LNCAP (cell line): ENCODE data around the gene CAMKK2.
A peak's percentile ranks its signal among the peaks of the same experiment; 100 is the strongest.

Experiments used
- CTCF ChIP-seq: fragments of 450-650 bp; IDR thresholded peaks from 2 replicates; pipeline ENCODE4 v1.5.1; 2017; ENCODE audit warnings: mild to moderate bottlenecking

CAMKK2 gene

DNA sequence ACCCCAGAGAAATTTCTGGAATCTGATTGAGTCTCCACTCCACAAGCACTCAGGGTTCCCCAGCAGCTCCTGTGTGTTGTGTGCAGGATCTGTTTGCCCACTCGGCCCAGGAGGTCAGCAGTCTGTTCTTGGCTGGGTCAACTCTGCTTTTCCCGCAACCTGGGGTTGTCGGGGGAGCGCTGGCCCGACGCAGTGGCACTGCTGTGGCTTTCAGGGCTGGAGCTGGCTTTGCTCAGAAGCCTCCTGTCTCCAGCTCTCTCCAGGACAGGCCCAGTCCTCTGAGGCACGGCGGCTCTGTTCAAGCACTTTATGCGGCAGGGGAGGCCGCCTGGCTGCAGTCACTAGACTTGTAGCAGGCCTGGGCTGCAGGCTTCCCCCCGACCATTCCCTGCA is 62.9 kb downstream of the CAMKK2 start:
- no peak for TF ChIP-seq CTCF

GRCh38 chr12:121232977-121233627 is 63.4 kb downstream of the CAMKK2 start:
- TF ChIP-seq CTCF, result no peak

DNA sequence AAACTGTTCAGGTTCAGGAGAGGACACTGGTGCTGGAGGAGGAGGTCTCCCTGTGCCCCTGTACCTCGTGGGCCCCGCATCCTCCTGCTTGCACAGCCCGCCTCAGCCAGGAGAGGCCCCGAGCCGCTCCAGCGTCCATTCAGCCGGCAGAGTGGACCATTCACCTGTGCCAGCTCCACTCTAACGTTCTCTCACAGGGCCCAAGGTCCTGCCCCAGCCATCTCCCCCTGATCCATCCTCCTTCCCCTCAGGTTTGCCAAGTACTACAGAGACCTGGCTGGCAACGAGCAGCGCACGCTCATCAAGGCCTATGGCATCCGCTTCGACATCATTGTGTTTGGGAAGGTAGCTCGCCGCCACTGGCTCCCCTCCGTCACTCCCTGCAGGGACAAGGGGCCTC is 64.3 kb downstream of the CAMKK2 start:
- no peak for TF ChIP-seq CTCF

DNA sequence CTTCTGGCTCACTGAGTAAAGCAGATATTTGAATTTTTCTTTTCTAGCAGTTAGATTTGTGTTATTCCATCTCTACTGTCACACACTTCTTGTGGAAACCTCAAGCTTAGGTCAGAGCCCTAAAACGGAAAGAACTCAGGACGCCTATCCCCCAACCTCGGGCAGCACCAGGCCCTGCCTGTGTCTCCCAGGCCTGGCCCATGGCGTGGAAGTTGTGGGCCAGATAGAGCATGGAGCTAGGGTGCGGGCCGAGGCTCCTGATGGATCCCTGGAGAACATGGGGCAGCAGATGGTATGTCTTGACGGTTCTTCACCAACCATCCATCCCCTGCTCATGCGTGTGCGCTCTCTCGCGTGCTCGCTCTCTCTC is 66.0 kb downstream of the CAMKK2 start:
- TF ChIP-seq CTCF, result no peak; the same call in 1 of the 2 replicates

DNA sequence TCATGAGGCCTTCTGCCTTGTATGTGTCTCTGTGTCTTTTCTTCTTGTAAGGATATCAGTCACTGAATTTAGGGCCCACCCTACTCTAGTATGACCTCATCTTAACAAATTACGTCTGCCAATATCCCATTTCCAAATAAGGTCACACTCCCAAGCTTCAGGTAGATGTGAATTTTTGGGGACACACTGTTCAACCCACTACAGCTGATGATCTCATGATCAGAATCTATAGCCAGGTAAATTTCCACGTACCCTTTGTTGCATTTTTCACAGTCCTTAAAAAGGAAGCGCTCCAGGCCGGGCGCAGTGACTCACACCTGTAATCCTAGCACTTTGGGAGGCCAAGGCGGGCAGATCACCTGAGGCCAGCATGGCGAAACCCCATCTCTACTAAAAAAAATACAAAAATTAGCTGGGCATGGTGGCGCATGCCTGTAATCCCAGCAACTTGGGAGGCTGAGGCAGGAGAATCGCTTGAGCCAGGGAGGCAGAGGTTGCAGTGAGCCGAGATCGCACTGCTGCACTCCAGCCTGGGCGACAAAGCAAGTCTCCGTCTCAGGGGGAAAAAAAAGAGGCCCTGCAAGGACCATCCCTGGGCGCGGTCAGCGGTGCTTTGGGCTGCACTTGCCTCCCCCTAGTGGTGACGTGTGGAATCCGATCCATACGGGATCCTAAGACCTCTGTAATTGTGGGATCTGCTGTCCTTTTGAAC is 66.5 kb downstream of the CAMKK2 start:
- TF ChIP-seq CTCF, result peak; percentile 74

- no peak for TF ChIP-seq CTCF
Measured at GRCh38 chr12:121228919-121229665, 67.4 kb downstream of the CAMKK2 start.

DNA sequence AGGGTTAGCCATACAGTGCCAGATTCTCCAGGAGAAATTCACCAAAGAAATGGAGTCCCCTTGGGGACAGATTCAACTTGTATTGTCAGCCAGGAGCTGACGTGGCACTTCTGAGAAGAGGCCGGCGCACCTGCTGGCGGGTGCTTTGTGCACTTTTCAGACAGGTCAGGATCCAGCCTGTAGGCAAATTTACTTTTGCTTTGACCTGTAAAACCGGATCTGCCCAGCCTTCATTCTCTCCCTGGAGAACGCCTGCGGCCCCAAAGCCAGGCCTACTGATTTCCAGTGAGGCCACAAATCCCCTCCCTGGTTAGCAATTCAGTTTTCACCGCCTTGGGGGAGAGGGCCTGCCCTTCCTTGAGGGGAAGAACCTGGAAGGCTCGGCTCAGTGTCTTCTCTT is 69.2 kb downstream of the CAMKK2 start:
- TF ChIP-seq CTCF, result no peak
